Left ventricle myocardium inferior (tissue), 1 donor: ENCODE measurements around the gene FAM107B. TPM values are rescaled to one million over a fixed set of nuclear protein-coding genes. Genes with fewer than 3 reads are reported as not detected.

Experiments
- DNase-seq: peaks from one replicate; pipeline ENCODE4 v3.0.0-alpha.2; 2020
- H3K27ac ChIP-seq: fragments of 200-600 bp; replicated peaks from 2 replicates; pipeline ENCODE4 v1.8.0; 2021
- H3K27me3 ChIP-seq: fragments of 200-600 bp; 2 replicates; pipeline ENCODE4 v1.8.0; 2021; ENCODE audit warnings: low read depth
- H3K36me3 ChIP-seq: fragments of 200-600 bp; 2 replicates; pipeline ENCODE4 v1.8.0; 2021
- H3K4me1 ChIP-seq: fragments of 200-600 bp; 2 replicates; pipeline ENCODE4 v1.8.0; 2021
- H3K4me3 ChIP-seq: fragments of 200-600 bp; 2 replicates; pipeline ENCODE4 v1.8.0; 2021; ENCODE audit warnings: mild to moderate bottlenecking, moderate library complexity
- H3K9me3 ChIP-seq: fragments of 200-600 bp; replicated peaks from 2 replicates; pipeline ENCODE4 v1.8.0; 2021
- CTCF ChIP-seq: fragments of 200-600 bp; IDR thresholded peaks from 2 replicates; pipeline ENCODE4 v1.8.0; 2021; ENCODE audit warnings: antibody characterized with exemption, mild to moderate bottlenecking, borderline replicate concordance
- intact Hi-C: fragments of 100-400 bp; cut with micrococcal nuclease; formaldehyde crosslinking; loops from one replicate; pipeline ENCODE4 v1.11.0; 2022
- total RNA-seq: library from RNA; stranded (reverse); fragmentation: NEBNext Ultra II Directional; extraction: Animal tissue kit (Norgen Biotek cat#: 25700); gene quantifications from one replicate; pipeline ENCODE4 v1.2.1, GENCODE V29; 2021
- donor health status: DM: no; HTN: yes; CAD: no; lungs with severe emphysema.

Gene FAM107B
- total RNA-seq, 1 donor from 2014 or later: 4.7 TPM

GRCh38 chr10:14545827-14546226, 228.9 kb downstream of the FAM107B start:
- no peak for DNase-seq
- Histone ChIP-seq H3K36me3 (no peaks in the 10 kb centered on the region), H3K27ac (no peak overlapping the region), H3K4me3 (no peak overlapping the region), H3K9me3 (no peaks in the 10 kb centered on the region), H3K27me3 (no peaks in the 10 kb centered on the region), H3K4me1 (peaks cover 11% of the 10 kb centered on the region)
- no peak for TF ChIP-seq CTCF
- intact Hi-C loops: no loop called here

DNA sequence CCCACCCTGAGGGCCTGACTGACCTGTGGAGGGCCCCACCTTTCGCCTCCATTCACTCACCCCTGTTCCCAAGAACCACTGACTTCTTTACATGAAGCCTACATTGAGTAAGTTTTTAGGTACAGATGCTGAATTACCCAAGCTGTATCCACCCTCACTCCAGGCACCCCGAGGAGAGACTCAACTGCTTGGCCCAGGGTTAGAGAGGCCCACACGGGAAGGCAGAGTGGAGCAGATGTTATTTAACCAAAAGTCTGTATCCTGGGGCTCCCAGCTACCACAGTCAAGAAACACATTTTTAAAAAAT, 230.8 kb downstream of the FAM107B start:
- DNase-seq: no peak
- no peak for TF ChIP-seq CTCF
- peaks cover 18% of the 10 kb centered on the region for H3K4me1 ChIP-seq
- peak overlapping the region; percentile 63 for H3K27ac ChIP-seq
- no peaks in the 10 kb centered on the region for H3K36me3 ChIP-seq
- H3K9me3 ChIP-seq: no peaks in the 10 kb centered on the region
- no peak overlapping the region for H3K4me3 ChIP-seq
- intact Hi-C loops: no loop called here
- no peaks in the 10 kb centered on the region for H3K27me3 ChIP-seq

- intact Hi-C loops: no loop called here
- H3K9me3 ChIP-seq: no peaks in the 10 kb centered on the region
- peak overlapping the region; percentile 63 for H3K27ac ChIP-seq
- no peaks in the 10 kb centered on the region for H3K27me3 ChIP-seq
- H3K36me3 ChIP-seq: no peaks in the 10 kb centered on the region
- no peak for DNase-seq
- peak; percentile 36 for TF ChIP-seq CTCF
- H3K4me3 ChIP-seq: peak overlapping the region; percentile 1
- H3K4me1 ChIP-seq: peaks cover 18% of the 10 kb centered on the region
Observed at GRCh38 chr10:14543046-14543903, 231.4 kb downstream of the FAM107B start.

- H3K4me3 ChIP-seq: no peak overlapping the region
- no peak overlapping the region for H3K27ac ChIP-seq
- H3K4me1 ChIP-seq: peaks cover 27% of the 10 kb centered on the region
- H3K27me3 ChIP-seq: no peaks in the 10 kb centered on the region
- H3K9me3 ChIP-seq: no peaks in the 10 kb centered on the region
- no peaks in the 10 kb centered on the region for H3K36me3 ChIP-seq
- TF ChIP-seq CTCF: no peak
- intact Hi-C loops: no loop called here
- DNase-seq: no peak
Observed at GRCh38 chr10:14541379-14541778, 233.3 kb downstream of the FAM107B start.

DNA sequence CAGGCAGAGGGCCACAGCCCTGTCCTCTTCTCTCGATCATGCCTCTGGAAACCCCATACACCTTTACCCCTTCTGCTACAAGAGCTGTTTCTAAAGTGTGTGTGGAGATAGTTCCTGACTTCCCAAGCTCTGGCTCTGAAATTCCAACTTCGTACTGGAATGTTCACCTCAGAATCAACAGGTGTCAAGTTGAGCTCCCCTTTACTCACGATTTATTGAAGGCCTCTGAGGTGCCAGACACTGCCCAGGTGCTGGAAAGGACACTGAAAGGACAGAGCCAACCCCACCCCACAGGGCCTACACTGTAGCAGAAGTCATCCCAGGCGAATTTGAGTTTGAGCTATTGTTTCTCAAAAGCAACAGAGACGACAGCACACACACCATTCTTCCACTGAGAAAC, 234.1 kb downstream of the FAM107B start:
- no peaks in the 10 kb centered on the region for H3K27me3 ChIP-seq
- DNase-seq: no peak
- H3K36me3 ChIP-seq: no peaks in the 10 kb centered on the region
- intact Hi-C loops: no loop called here
- no peak for TF ChIP-seq CTCF
- H3K9me3 ChIP-seq: no peaks in the 10 kb centered on the region
- H3K27ac ChIP-seq: no peak overlapping the region
- no peak overlapping the region for H3K4me3 ChIP-seq
- peaks cover 30% of the 10 kb centered on the region for H3K4me1 ChIP-seq
